CD4-positive, alpha-beta T cell (primary cell): Measurements from ENCODE around the gene CD99L2. TPM values are rescaled to one million over a fixed set of nuclear protein-coding genes. Genes with fewer than 3 reads are reported as not detected.

Experiments
- ATAC-seq: fragments of 200-7000 bp; cut with Tn5 transposase; one replicate; pipeline ENCODE4 v1.10.0; 2022; ENCODE audit warnings: mild to moderate bottlenecking; ENCODE audit not compliant: poor library complexity
- CTCF ChIA-PET: fragments of 350-600 bp; sonication (Branson Sonifier 250); formaldehyde crosslinking; loops from one replicate; lab custom pipeline; 2021; ENCODE audit warnings: antibody characterized with exemption, inconsistent platforms; lab: Charles Lee
- POLR2A ChIA-PET: fragments of 350-600 bp; sonication (Branson Sonifier 250); formaldehyde crosslinking; loops from one replicate; lab custom pipeline; 2021; ENCODE audit warnings: antibody characterized with exemption, inconsistent platforms; lab: Charles Lee
- DNase-seq, 14 experiments: peaks; one replicate each; pipeline ENCODE4 v3.0.0-alpha.2; 2013 to 2020; ENCODE audit warnings: mixed read lengths in 2 of 14
- H3K27ac ChIP-seq, 2 donors: one replicate each; pipeline versions ENCODE4 v1.5.1 to v1.7.0; 2013; ENCODE audit warnings: low read length in 2 of 2, low read depth in 1 of 2, mild to moderate bottlenecking in 1 of 2
- H3K27me3 ChIP-seq, 2 experiments: 1 replicate in 1 of 2; 2 replicates in 1 of 2; pipeline versions ENCODE4 v1.6.1 to v1.7.0; 2013; ENCODE audit warnings: low read length in 2 of 2, control low read depth in 1 of 2, mild to moderate bottlenecking in 1 of 2, moderate library complexity in 1 of 2; ENCODE audit not compliant: insufficient read depth in 2 of 2, control insufficient read depth in 1 of 2
- H3K36me3 ChIP-seq: one replicate; pipeline ENCODE4 v1.6.1; 2013; ENCODE audit warnings: low read length, control low read depth; ENCODE audit not compliant: insufficient read depth
- H3K4me1 ChIP-seq: one replicate; pipeline ENCODE4 v1.6.1; 2013; ENCODE audit warnings: low read length, control low read depth; ENCODE audit not compliant: insufficient read depth
- H3K4me3 ChIP-seq: one replicate; pipeline ENCODE4 v1.5.1; 2013; ENCODE audit warnings: mild to moderate bottlenecking, low read length, moderate library complexity
- H3K9me3 ChIP-seq, 2 experiments: 1 replicate in 1 of 2; 2 replicates in 1 of 2; pipeline versions ENCODE4 v1.6.1 to v1.7.0; 2013; ENCODE audit warnings: low read length in 2 of 2, mild to moderate bottlenecking in 2 of 2, control low read depth in 1 of 2, moderate library complexity in 1 of 2; ENCODE audit not compliant: control insufficient read depth in 1 of 2, insufficient read depth in 1 of 2
- H3K27ac Mint-ChIP-seq: one replicate; pipeline ENCODE4 v1.8.0; 2020; ENCODE audit warnings: mixed read lengths
- H3K27me3 Mint-ChIP-seq: one replicate; pipeline ENCODE4 v1.8.0; 2021; ENCODE audit warnings: mixed read lengths
- H3K36me3 Mint-ChIP-seq: one replicate; pipeline ENCODE4 v1.8.0; 2021; ENCODE audit warnings: low read depth, mixed read lengths
- H3K4me1 Mint-ChIP-seq: one replicate; pipeline ENCODE4 v1.8.0; 2021; ENCODE audit warnings: low read depth, mixed read lengths
- H3K4me3 Mint-ChIP-seq: one replicate; pipeline ENCODE4 v1.8.0; 2020; ENCODE audit warnings: mild to moderate bottlenecking, mixed read lengths
- H3K9me3 Mint-ChIP-seq: one replicate; pipeline ENCODE4 v1.8.0; 2020; ENCODE audit warnings: mixed read lengths
- CTCF ChIP-seq: fragments of 200-600 bp; IDR thresholded peaks from one replicate; pipeline ENCODE4 v1.8.0; 2022; ENCODE audit warnings: antibody characterized with exemption, mild to moderate bottlenecking
- intact Hi-C, 2 experiments: fragments of 100-400 bp; cut with DNase I in 1 of 2; cut with micrococcal nuclease in 1 of 2; formaldehyde crosslinking; loops; one replicate each; pipeline versions ENCODE4 v1.15.1 to v1.9.0; 2023 to 2025; cut with DNase I, micrococcal nuclease
- total RNA-seq, 174 experiments: library from RNA in 2 of 174; stranded (reverse) in 2 of 174; gene quantifications; one replicate each; pipeline ENCODE4 v1.2.3 and lab custom pipeline; 2021 to 2026

The CD99L2 gene
- total RNA-seq, 2 experiments from 2014 or later = 5.3 to 6.5 TPM

GRCh38 chrX:150929058-150929457, 30.6 kb upstream of the CD99L2 start:
- H3K36me3 ChIP-seq = no peaks in the 10 kb centered on the region
- Mint-ChIP-seq H3K27me3 (no peaks in the 10 kb centered on the region), H3K4me3 (no peak overlapping the region), H3K27ac (no peak overlapping the region), H3K36me3 (no peaks in the 10 kb centered on the region), H3K9me3 (no peaks in the 10 kb centered on the region), H3K4me1 (no peaks in the 10 kb centered on the region)
- no peak overlapping the region for H3K27ac ChIP-seq
- DNase-seq = no peak
- no peak for TF ChIP-seq CTCF
- ATAC-seq = no peak
- H3K4me1 ChIP-seq = no peaks in the 10 kb centered on the region
- no peak overlapping the region for H3K4me3 ChIP-seq
- ChIA-PET CTCF (no interaction called here), POLR2A (no interaction called here)
- no peaks in the 10 kb centered on the region for H3K27me3 ChIP-seq
- H3K9me3 ChIP-seq = no peaks in the 10 kb centered on the region
- intact Hi-C loops = no loop called here

- Histone ChIP-seq H3K27me3 (no peaks in the 10 kb centered on the region), H3K36me3 (no peaks in the 10 kb centered on the region), H3K4me3 (no peak overlapping the region), H3K9me3 (no peaks in the 10 kb centered on the region), H3K27ac (no peak overlapping the region), H3K4me1 (no peaks in the 10 kb centered on the region)
- no peaks in the 10 kb centered on the region for H3K4me1 Mint-ChIP-seq
- ChIA-PET POLR2A (no interaction called here), CTCF (no interaction called here)
- H3K36me3 Mint-ChIP-seq = no peaks in the 10 kb centered on the region
- TF ChIP-seq CTCF = no peak
- H3K27me3 Mint-ChIP-seq = no peaks in the 10 kb centered on the region
- no peak for DNase-seq
- no peak overlapping the region for H3K4me3 Mint-ChIP-seq
- H3K27ac Mint-ChIP-seq = no peak overlapping the region
- peaks cover 2% of the 10 kb centered on the region for H3K9me3 Mint-ChIP-seq
- ATAC-seq = no peak
- intact Hi-C loops = no loop called here
Measured at GRCh38 chrX:150926791-150927190, 28.3 kb upstream of the CD99L2 start.

GRCh38 chrX:150926304-150926703, 27.8 kb upstream of the CD99L2 start:
- H3K36me3 ChIP-seq = no peaks in the 10 kb centered on the region
- no peaks in the 10 kb centered on the region for H3K4me1 ChIP-seq
- no peak overlapping the region for H3K4me3 Mint-ChIP-seq
- no peaks in the 10 kb centered on the region for H3K36me3 Mint-ChIP-seq
- no peaks in the 10 kb centered on the region for H3K27me3 ChIP-seq
- H3K27me3 Mint-ChIP-seq = no peaks in the 10 kb centered on the region
- H3K9me3 ChIP-seq = no peaks in the 10 kb centered on the region
- H3K4me3 ChIP-seq = no peak overlapping the region
- POLR2A ChIA-PET = no interaction called here
- no peak overlapping the region for H3K27ac Mint-ChIP-seq
- no peak for ATAC-seq
- no peak overlapping the region for H3K27ac ChIP-seq
- TF ChIP-seq CTCF = no peak
- no peak for DNase-seq
- CTCF ChIA-PET = no interaction called here
- intact Hi-C loops = no loop called here
- no peaks in the 10 kb centered on the region for H3K4me1 Mint-ChIP-seq
- peaks cover 2% of the 10 kb centered on the region for H3K9me3 Mint-ChIP-seq
